GM12878 (cell line): ENCODE results near the gene SYTL5.

Experiments used
- CREB1 ChIP-seq: IDR thresholded peaks from 2 replicates; pipeline ENCODE4 v1.6.1; 2012; ENCODE audit warnings: low read depth, mild to moderate bottlenecking, inconsistent platforms
- CTCF ChIP-seq, 3 experiments: IDR thresholded peaks in 2 of 3; conservative IDR thresholded peaks in 1 of 3; 2 replicates each; pipeline ENCODE4 v1.5.1; 2011; ENCODE audit warnings: low read depth in 3 of 3, low read length in 3 of 3, mild to moderate bottlenecking in 3 of 3, control low read depth in 2 of 3, moderate library complexity in 2 of 3, inconsistent platforms in 1 of 3, mixed read lengths in 1 of 3; ENCODE audit not compliant: control insufficient read depth in 2 of 3, insufficient read depth in 1 of 3; ENCODE audit errors: extremely low read depth in 1 of 3
- DPF2 ChIP-seq: fragments of 450-650 bp; IDR thresholded peaks from 2 replicates; pipeline ENCODE4 v1.6.1; 2017; ENCODE audit warnings: mild to moderate bottlenecking
- E2F4 ChIP-seq: IDR thresholded peaks from 2 replicates; pipeline ENCODE4 v1.6.1; 2012; ENCODE audit warnings: low read depth, low read length, improper control_type of control experiment
- EP300 ChIP-seq, 2 experiments: fragments of 150-350 bp in 1 of 2; IDR thresholded peaks; 2 replicates each; pipeline ENCODE4 v1.6.1; 2011 to 2012; ENCODE audit warnings: low read depth in 2 of 2, low read length in 2 of 2, borderline replicate concordance in 1 of 2, improper control_type of control experiment in 1 of 2, inconsistent platforms in 1 of 2; ENCODE audit not compliant: control insufficient read depth in 1 of 2
- ESRRA ChIP-seq: IDR thresholded peaks from 2 replicates; pipeline ENCODE4 v1.6.1; 2012; ENCODE audit warnings: mild to moderate bottlenecking, low read length, improper control_type of control experiment
- FOS ChIP-seq: IDR thresholded peaks from 3 replicates; pipeline ENCODE4 v1.6.1; 2011; ENCODE audit warnings: borderline replicate concordance; ENCODE audit not compliant: insufficient read length; ENCODE audit errors: extremely low read depth
- HDGF ChIP-seq: fragments of 450-650 bp; IDR thresholded peaks from 2 replicates; pipeline ENCODE4 v1.6.1; 2016; ENCODE audit warnings: antibody characterized with exemption
- NFIC ChIP-seq: IDR thresholded peaks from 2 replicates; pipeline ENCODE4 v1.6.1; 2012; ENCODE audit warnings: low read depth, mild to moderate bottlenecking, inconsistent platforms, low read length, moderate library complexity
- POLR2A ChIP-seq: IDR thresholded peaks from 2 replicates; pipeline ENCODE4 v1.6.1; 2011; ENCODE audit warnings: low read depth, mild to moderate bottlenecking, low read length
- RBBP5 ChIP-seq: fragments of 200-600 bp; sonication (generic); conservative IDR thresholded peaks from 2 replicates; pipeline ENCODE4 v1.6.1; 2016
- SPI1 ChIP-seq: IDR thresholded peaks from 2 replicates; pipeline ENCODE4 v1.6.1; 2011; ENCODE audit warnings: low read depth, mild to moderate bottlenecking, low read length, moderate library complexity, borderline replicate concordance; ENCODE audit not compliant: insufficient read depth
- TARDBP ChIP-seq: IDR thresholded peaks from 2 replicates; pipeline ENCODE4 v1.6.1; 2016; ENCODE audit warnings: borderline replicate concordance
- YY1 ChIP-seq: IDR thresholded peaks from 2 replicates; pipeline ENCODE4 v1.6.1; 2011; ENCODE audit warnings: low read depth, mild to moderate bottlenecking, low read length

- TF ChIP-seq RBBP5 (no peak), EP300 (IDR thresholded peaks at IDR 0.05; ENCODE audit: borderline replicate concordance in 1 of 2, control insufficient read depth in 1 of 2, low read depth in 2 of 2, low read length in 2 of 2) (no peak), CTCF (IDR thresholded peaks at IDR 0.05 in 2 of 3, conservative IDR thresholded peaks at IDR 0.05 in 1 of 3; ENCODE audit: control insufficient read depth in 2 of 3, extremely low read depth in 1 of 3, insufficient read depth in 1 of 3, low read depth in 3 of 3, low read length in 3 of 3) (no peak), E2F4 (no peak), NFIC (no peak), POLR2A (no peak), YY1 (no peak), TARDBP (no peak), SPI1 (no peak), DPF2 (no peak), ESRRA (no peak), HDGF (no peak), FOS (no peak), CREB1 (no peak)
Measured at GRCh38 chrX:38069273-38069672, 62.9 kb downstream of the SYTL5 start.
